Naive thymus-derived CD4-positive, alpha-beta T cell (primary cell): Measurements from ENCODE around the gene GZMA. TPM values are rescaled to one million over a fixed set of nuclear protein-coding genes. Genes with fewer than 3 reads are reported as not detected.

Experiments used
- ATAC-seq: fragments of 150-1000 bp; cut with Tn5 transposase; 2 replicates; pipeline ENCODE4 v1.10.0; 2021; ENCODE audit warnings: mild to moderate bottlenecking, moderate library complexity
- CTCF ChIA-PET: fragments of 350-600 bp; sonication (Branson Sonifier 250); formaldehyde crosslinking; loops from one replicate; lab custom pipeline; 2021; ENCODE audit warnings: antibody characterized with exemption; lab: Charles Lee
- POLR2A ChIA-PET: fragments of 350-600 bp; sonication (Branson Sonifier 250); formaldehyde crosslinking; loops from one replicate; lab custom pipeline; 2021; ENCODE audit warnings: antibody characterized with exemption, inconsistent platforms; lab: Charles Lee
- DNase-seq, 9 donors: peaks; one replicate each; pipeline versions ENCODE4 v3.0.0 to v3.0.0-alpha.2; 2020 to 2022; ENCODE audit warnings: mixed read lengths in 1 of 9
- H3K27ac ChIP-seq: one replicate; pipeline ENCODE4 v1.7.0; 2013; ENCODE audit warnings: mild to moderate bottlenecking, low read depth, low read length, moderate library complexity
- H3K27me3 ChIP-seq, 2 donors: one replicate each; pipeline ENCODE4 v1.7.0; 2013; ENCODE audit warnings: low read length in 2 of 2, mild to moderate bottlenecking in 2 of 2, moderate library complexity in 2 of 2; ENCODE audit not compliant: control insufficient read depth in 2 of 2, insufficient read depth in 2 of 2
- H3K36me3 ChIP-seq, 3 experiments: 1 replicate in 2 of 3; 2 replicates in 1 of 3; pipeline ENCODE4 v1.7.0; 2013; ENCODE audit warnings: low read length in 3 of 3, mild to moderate bottlenecking in 3 of 3, moderate library complexity in 1 of 3; ENCODE audit not compliant: insufficient read depth in 3 of 3, control insufficient read depth in 2 of 3
- H3K4me1 ChIP-seq, 2 donors: one replicate each; pipeline ENCODE4 v1.7.0; 2013; ENCODE audit warnings: low read length in 2 of 2, mild to moderate bottlenecking in 2 of 2, moderate library complexity in 1 of 2; ENCODE audit not compliant: control insufficient read depth in 2 of 2, insufficient read depth in 2 of 2
- H3K4me3 ChIP-seq: 2 replicates; pipeline ENCODE4 v1.7.0; 2013; ENCODE audit warnings: mild to moderate bottlenecking, low read length
- H3K9me3 ChIP-seq, 3 experiments: 1 replicate in 2 of 3; 2 replicates in 1 of 3; pipeline ENCODE4 v1.7.0; 2013; ENCODE audit warnings: low read length in 3 of 3; ENCODE audit not compliant: control insufficient read depth in 2 of 3
- H3K27ac Mint-ChIP-seq, 9 donors: one replicate each; pipeline ENCODE4 v1.8.0; 2020 to 2022; ENCODE audit warnings: mixed read lengths in 9 of 9, mild to moderate bottlenecking in 8 of 9, moderate library complexity in 5 of 9, inconsistent platforms in 2 of 9
- H3K27me3 Mint-ChIP-seq, 5 donors: one replicate each; pipeline ENCODE4 v1.8.0; 2021 to 2022; ENCODE audit warnings: mixed read lengths in 5 of 5, mild to moderate bottlenecking in 1 of 5
- H3K36me3 Mint-ChIP-seq, 5 donors: one replicate each; pipeline ENCODE4 v1.8.0; 2020 to 2022; ENCODE audit warnings: mixed read lengths in 5 of 5, mild to moderate bottlenecking in 3 of 5, inconsistent platforms in 1 of 5
- H3K4me1 Mint-ChIP-seq, 7 donors: one replicate each; pipeline ENCODE4 v1.8.0; 2020 to 2022; ENCODE audit warnings: mixed read lengths in 7 of 7, mild to moderate bottlenecking in 3 of 7, inconsistent platforms in 1 of 7
- H3K4me3 Mint-ChIP-seq, 10 donors: one replicate each; pipeline ENCODE4 v1.8.0; 2020 to 2022; ENCODE audit warnings: mild to moderate bottlenecking in 10 of 10, mixed read lengths in 10 of 10, moderate library complexity in 6 of 10, inconsistent platforms in 2 of 10
- H3K9me3 Mint-ChIP-seq, 11 donors: one replicate each; pipeline ENCODE4 v1.8.0; 2020 to 2022; ENCODE audit warnings: mixed read lengths in 11 of 11, mild to moderate bottlenecking in 4 of 11, inconsistent platforms in 1 of 11, moderate library complexity in 1 of 11
- intact Hi-C, 2 donors: fragments of 100-400 bp; cut with micrococcal nuclease; formaldehyde crosslinking; loops; one replicate each; pipeline ENCODE4 v1.15.1; 2023
- polyA plus RNA-seq, 2 donors: library from polyadenylated mRNA; unstranded; fragments of 300-500 nt; fragmentation: Illumina TruSeq; gene quantifications; one replicate each; pipeline ENCODE4 v1.2.3, GENCODE V29; 2021
- total RNA-seq, 6 experiments: library from RNA in 5 of 6; stranded (reverse) in 5 of 6; gene quantifications; 1 replicate in 5 of 6; 2 replicates in 1 of 6; pipeline ENCODE4 v1.2.3 and lab custom pipeline; 2021 to 2026

Gene GZMA
- total and polyA plus RNA-seq, 7 experiments from 2014 or later = 2.0 to 1,076 (median 10.9) TPM

DNA sequence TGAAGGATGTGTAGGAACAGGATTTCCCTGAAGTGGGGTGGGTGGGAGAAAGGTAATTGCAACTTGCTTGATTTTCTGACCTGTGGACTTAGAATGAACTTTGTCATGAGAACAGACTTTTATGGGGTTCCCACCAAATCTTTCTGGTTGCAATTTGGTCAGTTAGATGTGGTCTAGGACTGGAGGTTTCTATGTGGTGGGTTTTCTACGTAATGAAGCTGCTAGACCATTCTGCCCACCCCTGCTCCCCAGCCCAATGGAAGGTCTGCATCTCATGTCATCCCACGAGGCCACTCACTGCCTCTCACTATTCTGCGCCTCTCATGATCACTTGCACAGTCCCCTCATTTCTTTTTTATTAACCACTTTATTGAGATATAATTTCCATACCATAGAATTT is 37.9 kb upstream of the GZMA start:
- H3K4me3 ChIP-seq = no peak overlapping the region
- Mint-ChIP-seq H3K4me3 (peak overlapping the region in 1 of 10 donors; percentile 7), H3K27ac (peak overlapping the region in 4 of 9 donors; percentile 16 to 36 (median 28)), H3K9me3 (peaks cover 0 to 38% (median 0%) of the 10 kb centered on the region in 11 donors), H3K36me3 (peaks cover 0 to 63% (median 3%) of the 10 kb centered on the region in 5 donors), H3K4me1 (peaks cover 30 to 82% (median 68%) of the 10 kb centered on the region in 7 donors), H3K27me3 (peaks cover 0 to 4% (median 0%) of the 10 kb centered on the region in 5 donors)
- H3K4me1 ChIP-seq = peaks cover 26 to 30% of the 10 kb centered on the region in 2 donors
- no peaks in the 10 kb centered on the region for H3K27me3 ChIP-seq
- no peak overlapping the region for H3K27ac ChIP-seq
- H3K9me3 ChIP-seq = no peaks in the 10 kb centered on the region
- ATAC-seq (no peak), DNase-seq (no peak)
- intact Hi-C loops = loop anchor here in 1 of 2 donors (5.0 kb wide), 1 partner anchor 37 kb away; no protein-coding TSS in a partner anchor
- no peaks in the 10 kb centered on the region for H3K36me3 ChIP-seq
- ChIA-PET CTCF (no interaction called here), POLR2A (interaction anchor here (0.9 to 1.0 kb wide), 2 partner anchors 10 to 20 kb away, joined by 3 to 4 read pairs; no protein-coding TSS in a partner anchor)

DNA sequence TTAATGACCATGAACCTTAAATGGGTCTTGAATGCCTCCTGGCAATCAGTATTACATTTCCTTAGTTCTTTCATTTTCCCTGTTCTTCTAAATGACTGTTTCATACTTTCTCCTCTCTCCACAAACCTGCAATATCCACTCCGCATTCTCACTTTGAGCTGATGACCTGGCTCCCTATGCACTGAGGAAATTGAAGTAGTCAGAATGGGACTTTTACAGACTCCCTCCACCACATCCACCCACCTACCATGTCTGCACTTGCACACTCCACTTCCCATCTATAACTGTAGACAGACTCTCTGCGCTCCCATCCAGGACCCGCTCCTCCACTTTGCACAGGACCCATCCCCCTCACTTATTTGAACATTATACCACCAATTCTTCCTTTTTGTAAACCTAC is 36.2 kb upstream of the GZMA start:
- Mint-ChIP-seq H3K4me3 (peak overlapping the region in 1 of 10 donors; percentile 22), H3K9me3 (peaks cover 0 to 36% (median 0%) of the 10 kb centered on the region in 11 donors), H3K27me3 (peaks cover 0 to 4% (median 0%) of the 10 kb centered on the region in 5 donors), H3K27ac (peak overlapping the region in 1 of 9 donors; percentile 12), H3K36me3 (peaks cover 0 to 66% (median 0%) of the 10 kb centered on the region in 5 donors), H3K4me1 (peaks cover 33 to 83% (median 62%) of the 10 kb centered on the region in 7 donors)
- ChIA-PET CTCF (no interaction called here), POLR2A (no interaction called here)
- no peaks in the 10 kb centered on the region for H3K36me3 ChIP-seq
- no peak for ATAC-seq
- H3K4me3 ChIP-seq = no peak overlapping the region
- intact Hi-C loops = no loop called here
- peaks cover 21 to 27% of the 10 kb centered on the region in 2 donors for H3K4me1 ChIP-seq
- H3K9me3 ChIP-seq = no peaks in the 10 kb centered on the region
- no peaks in the 10 kb centered on the region for H3K27me3 ChIP-seq
- DNase-seq = no peak
- no peak overlapping the region for H3K27ac ChIP-seq

DNA sequence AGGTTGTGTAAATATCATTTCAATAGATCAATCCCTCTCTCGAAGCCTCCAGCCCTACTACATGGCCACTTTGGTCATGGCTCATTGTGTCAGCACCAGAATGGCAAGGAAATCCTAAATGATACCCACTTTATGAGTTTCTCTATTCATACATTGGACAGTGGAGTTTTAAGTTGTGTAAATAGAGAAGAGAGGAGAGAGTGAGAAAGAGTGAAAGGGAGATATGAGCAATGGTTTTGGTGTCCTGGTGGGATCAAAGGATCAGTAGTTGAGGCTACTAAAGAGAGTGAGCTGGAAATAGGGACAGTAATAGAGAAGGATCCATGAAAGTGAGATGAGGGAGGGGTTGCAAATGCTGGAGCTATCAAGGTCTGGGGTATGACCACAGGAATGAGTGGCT is 31.5 kb upstream of the GZMA start:
- CTCF ChIA-PET = interaction anchor here (1.3 kb wide), 1 partner anchor 21 kb away, joined by 3 read pairs; no protein-coding TSS in a partner anchor
- POLR2A ChIA-PET = interaction anchor here (0.6 to 2.8 kb wide), 5 partner anchors 26 to 440 kb away, joined by 3 to 11 read pairs (median 5); no protein-coding TSS in a partner anchor
- peaks cover 0 to 46% (median 0%) of the 10 kb centered on the region in 5 donors for H3K36me3 Mint-ChIP-seq
- peaks cover 25 to 69% (median 57%) of the 10 kb centered on the region in 7 donors for H3K4me1 Mint-ChIP-seq
- Histone ChIP-seq H3K27me3 (no peaks in the 10 kb centered on the region), H3K36me3 (no peaks in the 10 kb centered on the region), H3K4me3 (no peak overlapping the region), H3K4me1 (peaks cover 27 to 35% of the 10 kb centered on the region in 2 donors), H3K27ac (no peak overlapping the region), H3K9me3 (no peaks in the 10 kb centered on the region)
- H3K27me3 Mint-ChIP-seq = no peaks in the 10 kb centered on the region
- H3K9me3 Mint-ChIP-seq = peaks cover 0 to 26% (median 0%) of the 10 kb centered on the region in 11 donors
- ATAC-seq (no peak), DNase-seq (no peak)
- intact Hi-C loops = no loop called here
- peak overlapping the region in 7 of 9 donors; percentile 9 to 80 (median 67) for H3K27ac Mint-ChIP-seq
- H3K4me3 Mint-ChIP-seq = peak overlapping the region in 2 of 10 donors; percentile 23 to 36

DNA sequence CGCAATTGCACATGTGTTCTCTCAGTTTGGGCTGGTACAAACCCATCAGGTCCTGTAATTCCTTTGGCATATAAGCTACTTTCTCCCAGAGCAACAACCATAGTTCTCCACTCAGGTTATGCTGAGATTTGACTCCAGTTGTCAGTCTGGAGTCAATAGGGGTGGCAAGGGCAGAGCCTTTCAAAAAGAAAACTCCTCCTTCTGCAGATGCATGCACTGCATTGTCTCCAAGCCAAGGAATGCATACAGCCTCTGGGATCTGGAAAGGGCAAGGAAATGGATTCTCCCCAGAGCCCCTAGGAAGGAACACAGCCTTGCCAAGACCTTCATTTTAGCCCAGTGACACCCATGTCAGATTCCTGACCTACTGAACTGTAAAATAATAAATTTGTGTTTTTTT is 31.0 kb upstream of the GZMA start:
- DNase-seq (no peak), ATAC-seq (no peak)
- H3K27ac Mint-ChIP-seq = peak overlapping the region in 7 of 9 donors; percentile 6 to 80 (median 67)
- Histone ChIP-seq H3K9me3 (no peaks in the 10 kb centered on the region), H3K4me1 (peaks cover 27 to 35% of the 10 kb centered on the region in 2 donors), H3K27me3 (no peaks in the 10 kb centered on the region), H3K27ac (no peak overlapping the region), H3K4me3 (no peak overlapping the region), H3K36me3 (no peaks in the 10 kb centered on the region)
- H3K9me3 Mint-ChIP-seq = peaks cover 0 to 22% (median 0%) of the 10 kb centered on the region in 11 donors
- H3K36me3 Mint-ChIP-seq = peaks cover 0 to 42% (median 0%) of the 10 kb centered on the region in 5 donors
- ChIA-PET POLR2A (interaction anchor here (0.6 to 2.8 kb wide), 5 partner anchors 23 to 440 kb away, joined by 3 to 8 read pairs (median 4); no protein-coding TSS in a partner anchor), CTCF (interaction anchor here (0.7 to 1.3 kb wide), 2 partner anchors 13 to 20 kb away, joined by 3 read pairs; no protein-coding TSS in a partner anchor)
- H3K4me3 Mint-ChIP-seq = peak overlapping the region in 2 of 10 donors; percentile 23 to 36
- no peaks in the 10 kb centered on the region for H3K27me3 Mint-ChIP-seq
- peaks cover 23 to 65% (median 53%) of the 10 kb centered on the region in 7 donors for H3K4me1 Mint-ChIP-seq
- intact Hi-C loops = no loop called here

DNA sequence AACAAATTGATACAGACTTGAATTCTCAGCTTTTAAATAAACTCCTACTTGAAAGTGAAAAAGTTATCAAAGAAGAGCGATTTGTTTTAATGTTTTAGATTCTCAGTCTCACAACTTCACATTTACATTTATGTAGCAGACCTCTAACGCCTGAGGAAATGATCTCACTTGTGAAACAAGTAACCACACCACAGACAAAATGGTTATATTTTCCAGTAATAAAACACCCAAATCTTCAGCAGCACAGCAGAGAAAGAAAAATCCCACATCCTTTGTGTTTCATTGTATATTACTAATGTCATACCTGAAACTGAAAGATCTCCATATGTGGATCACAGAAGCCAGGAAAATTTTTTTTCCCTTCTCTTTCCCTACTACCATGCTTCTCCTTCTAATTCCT is 29.8 kb upstream of the GZMA start:
- peak in 7 of 9 donors; percentile 48 to 81 (median 70) for DNase-seq
- peaks cover 27 to 35% of the 10 kb centered on the region in 2 donors for H3K4me1 ChIP-seq
- Mint-ChIP-seq H3K27ac (peak overlapping the region; percentile 47 to 95 (median 69)), H3K4me1 (peaks cover 15 to 54% (median 43%) of the 10 kb centered on the region in 7 donors), H3K27me3 (no peaks in the 10 kb centered on the region), H3K4me3 (peak overlapping the region; percentile 22 to 77 (median 60)), H3K9me3 (peaks cover 0 to 19% (median 0%) of the 10 kb centered on the region in 11 donors), H3K36me3 (peaks cover 0 to 38% (median 0%) of the 10 kb centered on the region in 5 donors)
- H3K9me3 ChIP-seq = no peaks in the 10 kb centered on the region
- H3K27me3 ChIP-seq = no peaks in the 10 kb centered on the region
- peak overlapping the region; percentile 40 for H3K27ac ChIP-seq
- ATAC-seq = peak; percentile 90
- H3K36me3 ChIP-seq = no peaks in the 10 kb centered on the region
- H3K4me3 ChIP-seq = peak overlapping the region; percentile 28
- intact Hi-C loops = loop anchor here (1.0 to 2.0 kb wide), 9 partner anchors 9 to 74 kb away; partner anchors contain the start of gene GZMA (in 2 of the 2)
- ChIA-PET CTCF (interaction anchor here (0.6 to 1.7 kb wide), 2 partner anchors 34 to 91 kb away, joined by 3 to 5 read pairs; no protein-coding TSS in a partner anchor), POLR2A (interaction anchor here (0.6 to 2.8 kb wide), 4 partner anchors 24 to 65 kb away, joined by 4 to 8 read pairs (median 5); no protein-coding TSS in a partner anchor)

DNA sequence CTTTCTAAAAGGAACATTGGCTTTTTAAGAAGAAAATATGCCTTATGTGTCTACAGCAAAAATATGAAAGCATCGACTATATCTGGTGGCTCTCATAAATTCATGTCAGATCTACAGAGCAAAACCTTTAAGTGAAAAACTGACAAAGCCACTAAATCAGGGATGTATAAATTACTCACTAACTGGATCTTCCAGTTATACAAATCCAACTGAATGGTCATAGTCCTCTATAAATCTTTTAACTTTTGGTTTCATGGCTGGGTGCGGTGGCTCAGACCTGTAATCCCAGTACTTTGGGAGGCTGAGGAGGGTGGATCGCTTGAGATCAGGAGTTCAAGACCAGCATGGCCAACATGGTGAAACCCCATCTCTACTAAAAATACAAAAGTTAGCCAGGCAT is 29.2 kb upstream of the GZMA start:
- Histone ChIP-seq H3K4me3 (peak overlapping the region; percentile 28), H3K27me3 (no peaks in the 10 kb centered on the region), H3K9me3 (no peaks in the 10 kb centered on the region), H3K36me3 (no peaks in the 10 kb centered on the region), H3K4me1 (peaks cover 27 to 35% of the 10 kb centered on the region in 2 donors), H3K27ac (peak overlapping the region; percentile 40)
- peak overlapping the region; percentile 22 to 77 (median 60) for H3K4me3 Mint-ChIP-seq
- ATAC-seq (no peak), DNase-seq (no peak)
- H3K27ac Mint-ChIP-seq = peak overlapping the region; percentile 49 to 95 (median 75)
- peaks cover 0 to 23% (median 1%) of the 10 kb centered on the region in 11 donors for H3K9me3 Mint-ChIP-seq
- intact Hi-C loops = loop anchor here in 1 of 2 donors (2.0 kb wide), 1 partner anchor 74 kb away; no protein-coding TSS in a partner anchor
- peaks cover 0 to 42% (median 0%) of the 10 kb centered on the region in 5 donors for H3K36me3 Mint-ChIP-seq
- POLR2A ChIA-PET = interaction anchor here (0.6 to 2.8 kb wide), 4 partner anchors 11 to 65 kb away, joined by 4 to 13 read pairs (median 6); no protein-coding TSS in a partner anchor
- H3K27me3 Mint-ChIP-seq = no peaks in the 10 kb centered on the region
- peaks cover 15 to 54% (median 43%) of the 10 kb centered on the region in 7 donors for H3K4me1 Mint-ChIP-seq
- CTCF ChIA-PET = interaction anchor here (1.7 kb wide), 1 partner anchor 35 kb away, joined by 5 read pairs; no protein-coding TSS in a partner anchor
